GM12878 (cell line): ENCODE results near the gene CYP1B1. TPM values are rescaled to one million over a fixed set of nuclear protein-coding genes. Genes with fewer than 3 reads are reported as not detected.
A peak's percentile ranks its signal among the peaks of the same experiment; 100 is the strongest.

Experiments used
- ATAC-seq: fragments of 200-7000 bp; cut with Tn5 transposase; 3 replicates; pipeline ENCODE4 v1.9.1; 2020; ENCODE audit warnings: mild to moderate bottlenecking, moderate library complexity
- BruUV-seq: library from RNA; stranded (reverse); fragments of 400-500 nt; replicated peaks from 2 replicates; lab custom pipeline; 2021; lab: Mats Ljungman, UMichigan
- CTCF ChIA-PET: fragments of 300-600 bp; sonication (Branson Sonifier 250); formaldehyde crosslinking; extraction: SDS; loops from one replicate; lab custom pipeline; 2021; ENCODE audit warnings: inconsistent platforms; lab: Yijun Ruan, JAX
- POLR2A ChIA-PET: fragments of 350-600 bp; formaldehyde crosslinking; extraction: SDS; loops from one replicate; lab custom pipeline; 2021; ENCODE audit warnings: inconsistent platforms; lab: Charles Lee
- RAD21 ChIA-PET: fragments of 300-600 bp; sonication (Branson Sonifier 250); formaldehyde crosslinking; loops from one replicate; lab custom pipeline; 2023; ENCODE audit warnings: antibody characterized with exemption; ENCODE audit not compliant: unreplicated experiment; lab: Charles Lee
- SMC1A ChIA-PET: fragments of 300-600 bp; sonication (Branson Sonifier 250); formaldehyde crosslinking; loops from one replicate; lab custom pipeline; 2023; ENCODE audit not compliant: unreplicated experiment, uncharacterized antibody; lab: Charles Lee
- DNase-seq: peaks from one replicate; pipeline ENCODE4 v3.0.0-alpha.2; 2011; ENCODE audit warnings: low read depth, low spot score
- FAIRE-seq: peaks from 3 replicates; lab custom pipeline; 2011; peaks lifted over from hg19 to GRCh38; lab: Jason Lieb, UNC
- H2AFZ ChIP-seq: 2 replicates; pipeline ENCODE4 v1.6.0; 2011; ENCODE audit warnings: low read depth, low read length, control low read depth; ENCODE audit not compliant: control insufficient read depth
- H3K27ac ChIP-seq: 2 replicates; pipeline ENCODE4 v1.5.1; 2011; ENCODE audit warnings: control low read depth; ENCODE audit not compliant: control insufficient read depth, insufficient read depth
- H3K27me3 ChIP-seq, 2 experiments: replicated peaks in 1 of 2; 2 replicates each; pipeline versions ENCODE4 v1.6.0 to v1.6.1; 2011; ENCODE audit warnings: low read length in 1 of 2; ENCODE audit not compliant: control insufficient read depth in 2 of 2, insufficient read depth in 2 of 2
- H3K36me3 ChIP-seq, 2 experiments: 2 replicates each; pipeline ENCODE4 v1.5.1; 2011; ENCODE audit warnings: low read length in 1 of 2; ENCODE audit not compliant: control insufficient read depth in 2 of 2, insufficient read depth in 2 of 2
- H3K4me1 ChIP-seq: 2 replicates; pipeline ENCODE4 v1.6.1; 2011; ENCODE audit warnings: mild to moderate bottlenecking, low read length, moderate library complexity, mixed read lengths; ENCODE audit not compliant: control insufficient read depth, insufficient read depth
- H3K4me2 ChIP-seq: 2 replicates; pipeline ENCODE4 v1.6.0; 2011; ENCODE audit warnings: control low read depth; ENCODE audit not compliant: control insufficient read depth, insufficient read depth
- H3K4me3 ChIP-seq: fragments of 200-600 bp; sonication (generic); 2 replicates; pipeline ENCODE4 v1.5.1; 2016
- H3K79me2 ChIP-seq: 2 replicates; pipeline ENCODE4 v1.6.0; 2011; ENCODE audit warnings: low read length; ENCODE audit not compliant: control insufficient read depth, insufficient read depth
- H3K9ac ChIP-seq: 2 replicates; pipeline ENCODE4 v1.8.0; 2011; ENCODE audit warnings: low read length, control low read depth, mixed read lengths; ENCODE audit not compliant: control insufficient read depth, insufficient read depth
- H3K9me3 ChIP-seq: replicated peaks from 3 replicates; pipeline ENCODE4 v1.5.1; 2011; ENCODE audit warnings: mild to moderate bottlenecking, low read length; ENCODE audit not compliant: control insufficient read depth, insufficient read depth
- H4K20me1 ChIP-seq: 2 replicates; pipeline ENCODE4 v1.6.0; 2011; ENCODE audit not compliant: control insufficient read depth, insufficient read depth
- BCL3 ChIP-seq: IDR thresholded peaks from 2 replicates; pipeline ENCODE4 v1.6.1; 2011; ENCODE audit warnings: borderline replicate concordance, low read depth, mild to moderate bottlenecking, moderate library complexity, low read length; ENCODE audit not compliant: insufficient read depth, poor library complexity, severe bottlenecking
- CREB1 ChIP-seq: IDR thresholded peaks from 2 replicates; pipeline ENCODE4 v1.6.1; 2012; ENCODE audit warnings: low read depth, mild to moderate bottlenecking, inconsistent platforms
- E4F1 ChIP-seq: fragments of 450-650 bp; IDR thresholded peaks from 2 replicates; pipeline ENCODE4 v1.6.1; 2018; ENCODE audit warnings: borderline replicate concordance, mild to moderate bottlenecking; ENCODE audit not compliant: partially characterized antibody
- NFIC ChIP-seq: IDR thresholded peaks from 2 replicates; pipeline ENCODE4 v1.6.1; 2012; ENCODE audit warnings: low read depth, mild to moderate bottlenecking, inconsistent platforms, low read length, moderate library complexity
- RUNX3 ChIP-seq: IDR thresholded peaks from 2 replicates; pipeline ENCODE4 v1.6.1; 2012; ENCODE audit warnings: low read length, inconsistent platforms
- TARDBP ChIP-seq: IDR thresholded peaks from 2 replicates; pipeline ENCODE4 v1.6.1; 2016; ENCODE audit warnings: borderline replicate concordance
- YY1 ChIP-seq: IDR thresholded peaks from 2 replicates; pipeline ENCODE4 v1.6.1; 2011; ENCODE audit warnings: low read depth, mild to moderate bottlenecking, low read length
- ZBTB40 ChIP-seq: fragments of 450-650 bp; IDR thresholded peaks from 2 replicates; pipeline ENCODE4 v1.6.1; 2016; ENCODE audit warnings: mild to moderate bottlenecking, moderate library complexity, borderline replicate concordance
- WGBS: methylation state at CpG from one replicate; pipeline ENCODE4 v1.1.6; 2016; ENCODE audit warnings: low lambda C conversion rate; ENCODE audit not compliant: insufficient replicate concordance, insufficient coverage; ENCODE audit errors: missing lambda C conversion rate; 5-methylcytosine and 5-hydroxymethylcytosine counted together
- in situ Hi-C: fragments of 300-500 bp; cut with MboI; formaldehyde crosslinking; loops from 9 replicates; pipeline ENCODE4 v1.14.3; 2018; ENCODE audit warnings: mixed read lengths
- intact Hi-C: fragments of 100-400 bp; cut with micrococcal nuclease; formaldehyde crosslinking; loops from one replicate; pipeline ENCODE4 v1.14.2; 2022; ENCODE audit not compliant: unreplicated experiment
- polyA plus RNA-seq, 11 experiments: library from polyadenylated mRNA; depleted of rRNA in 4 of 11; unstranded in 6 of 11; stranded (reverse) in 5 of 11; fragments of >200 nt; fragmentation: Nextera tagmentation in 4 of 11; fragmentation: Illumina TruSeq in 1 of 11; extraction: Ambion mirVana in 4 of 11; extraction: Trizol in 1 of 11; gene quantifications; 1 replicate in 1 of 11; 2 replicates in 10 of 11; pipeline versions ENCODE4 v1.2.1 to v1.2.3, GENCODE V29; 2011 to 2016; ENCODE audit warnings: inconsistent platforms in 2 of 11, missing spikeins in 2 of 11, low read depth in 1 of 11
- total RNA-seq, 4 experiments: library from RNA; depleted of rRNA in 3 of 4; stranded (reverse); fragments of >200 nt in 3 of 4; fragmentation: Illumina TruSeq in 1 of 4; extraction: Trizol in 1 of 4; gene quantifications; 2 replicates each; pipeline versions ENCODE4 v1.2.1 to v1.2.3, GENCODE V29; 2013 to 2021
- TF ChIP-seq, protein P1 (sequence below): fragments of 450-650 bp; IDR thresholded peaks from 2 replicates; pipeline ENCODE4 v1.6.1; 2016; ENCODE audit warnings: mild to moderate bottlenecking

The CYP1B1 gene
- total and polyA plus RNA-seq, 10 of the 15 experiments (the other 5 are each of a cell fraction or from before 2014, with no cell fraction given), result 0.35 to 29.7 (median 3.4) TPM

DNA sequence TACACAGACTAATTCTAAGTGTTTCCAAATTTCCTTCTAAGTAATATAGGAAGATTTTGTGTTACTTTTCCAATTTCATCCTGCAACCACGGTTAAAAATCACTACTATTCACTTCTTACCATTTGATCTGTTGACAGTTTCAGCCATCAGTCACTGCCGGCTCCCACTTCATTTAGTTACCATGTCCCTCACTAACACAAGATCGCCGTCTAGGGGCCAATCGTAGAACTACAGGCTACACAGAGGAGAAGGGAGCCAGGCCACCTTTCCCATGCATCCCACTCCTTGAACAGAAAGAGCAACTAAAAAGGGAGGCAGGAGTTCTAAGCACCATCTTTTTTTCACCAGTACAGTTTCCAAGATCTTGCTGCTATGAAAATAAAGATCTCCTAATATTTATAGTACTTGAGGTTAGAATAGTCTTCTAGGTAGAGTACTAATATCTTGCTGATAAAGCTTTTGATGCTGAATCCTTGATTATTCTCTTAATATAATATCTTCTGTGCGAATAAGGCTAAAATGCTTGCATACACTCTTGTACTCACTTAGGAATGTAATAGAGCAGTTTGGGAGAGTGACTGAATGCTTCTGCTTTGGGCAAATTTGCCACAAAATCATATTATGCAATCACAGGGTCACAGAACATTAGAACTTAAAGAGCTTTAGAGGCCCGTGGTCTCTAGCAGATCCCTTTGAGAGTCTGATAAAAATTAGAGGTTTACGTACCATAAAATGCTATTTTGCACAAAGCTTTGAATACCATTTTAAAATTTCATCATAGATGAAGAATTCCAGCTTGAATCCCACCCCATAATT, 39.5 kb upstream of the CYP1B1 start (continued):
- TF ChIP-seq, protein P1, sequence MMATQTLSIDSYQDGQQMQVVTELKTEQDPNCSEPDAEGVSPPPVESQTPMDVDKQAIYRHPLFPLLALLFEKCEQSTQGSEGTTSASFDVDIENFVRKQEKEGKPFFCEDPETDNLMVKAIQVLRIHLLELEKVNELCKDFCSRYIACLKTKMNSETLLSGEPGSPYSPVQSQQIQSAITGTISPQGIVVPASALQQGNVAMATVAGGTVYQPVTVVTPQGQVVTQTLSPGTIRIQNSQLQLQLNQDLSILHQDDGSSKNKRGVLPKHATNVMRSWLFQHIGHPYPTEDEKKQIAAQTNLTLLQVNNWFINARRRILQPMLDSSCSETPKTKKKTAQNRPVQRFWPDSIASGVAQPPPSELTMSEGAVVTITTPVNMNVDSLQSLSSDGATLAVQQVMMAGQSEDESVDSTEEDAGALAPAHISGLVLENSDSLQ, result peak; percentile 90

DNA sequence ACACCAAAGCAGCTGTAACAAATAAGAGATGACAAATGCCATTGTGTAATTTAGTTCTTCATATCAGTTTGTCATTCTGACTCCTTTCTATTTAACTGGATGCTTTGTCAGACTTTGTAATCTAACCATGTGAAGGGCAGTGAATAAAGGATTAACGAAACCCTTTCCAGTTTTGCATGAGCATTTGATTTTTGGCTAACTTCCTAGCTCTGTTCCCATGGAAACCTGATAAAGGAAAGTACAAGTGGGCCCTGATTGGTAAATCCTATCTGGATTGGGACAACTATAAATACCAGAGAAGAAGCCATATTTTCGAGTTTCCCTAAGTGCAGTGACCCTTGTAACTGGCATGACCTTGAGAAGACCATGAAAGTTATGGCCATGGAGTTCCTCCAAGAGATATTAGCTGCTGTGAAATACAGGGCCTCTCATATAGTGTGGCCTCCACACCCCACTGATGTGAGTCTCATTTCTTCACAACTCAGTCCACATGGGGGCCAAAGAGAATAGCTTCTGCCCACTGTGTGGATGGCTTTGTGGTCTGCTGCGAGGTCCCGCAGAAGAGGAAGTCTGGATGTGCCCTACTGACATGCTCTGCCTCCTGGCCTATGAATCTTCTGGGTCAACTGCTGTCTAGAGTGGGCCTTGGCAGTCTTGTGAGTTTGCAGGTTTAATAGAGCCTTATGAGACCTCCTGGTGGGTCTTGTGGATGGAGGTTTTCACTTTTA, 38.2 kb upstream of the CYP1B1 start:
- WGBS, result 58% methylated on average over 4 of the region's 4 CpGs
- ATAC-seq (peak; percentile 19; the same call in 2 of the 3 replicates), FAIRE-seq (peak; percentile 47), DNase-seq (no peak)
- Histone ChIP-seq H2AFZ (no peak overlapping the region), H3K27ac (no peak overlapping the region), H3K4me2 (no peak overlapping the region), H3K36me3 (no peaks in the 10 kb centered on the region), H3K4me3 (no peak overlapping the region), H3K9ac (no peak overlapping the region), H3K4me1 (peaks cover 9% of the 10 kb centered on the region), H3K27me3 (no peaks in the 10 kb centered on the region), H3K9me3 (no peaks in the 10 kb centered on the region; the same call in 1 of the 3 replicates), H4K20me1 (no peaks in the 10 kb centered on the region), H3K79me2 (no peaks in the 10 kb centered on the region)
- ChIA-PET SMC1A (interaction anchor here (0.6 to 1.8 kb wide), 8 partner anchors 65 to 221 kb away, joined by 3 to 9 read pairs (median 4); no protein-coding TSS in a partner anchor), RAD21 (interaction anchor here (0.9 to 1.9 kb wide), 5 partner anchors 76 to 718 kb away, joined by 3 to 7 read pairs (median 4); no protein-coding TSS in a partner anchor), POLR2A (no interaction called here), CTCF (interaction anchor here (0.6 to 3.7 kb wide), 17 partner anchors 19 to 718 kb away, joined by 3 to 19 read pairs (median 4); no protein-coding TSS in a partner anchor)
- BruUV-seq, result no TSS peak
- intact Hi-C loops, result loop anchor here (2.0 kb wide), 1 partner anchor 221 kb away; no protein-coding TSS in a partner anchor
- in situ Hi-C loops, result no loop called here
- no peak for TF ChIP-seq BCL3
- no peak for TF ChIP-seq TARDBP
- TF ChIP-seq ZBTB40, result no peak
- peak; percentile 45; the same call in 1 of the 2 replicates for TF ChIP-seq RUNX3
- TF ChIP-seq CREB1, result no peak
- no peak for TF ChIP-seq YY1
- no peak for TF ChIP-seq E4F1
- 0 out of 2 replicates have a peak, but pooled peaks have one; percentile 17 for TF ChIP-seq NFIC
